Stimulated activated CD4-positive, alpha-beta T cell treated with anti-CD3 and anti-CD28 coated beads, Interleukin-15, amount 100 ng/mL, for 48 hours (primary cell): ENCODE data around the gene ABCG2.
A peak's percentile ranks its signal among the peaks of the same experiment; 100 is the strongest.
"Not testable (repeated sequence)": the region's sequence is repeated elsewhere in the genome, so short reads cannot be mapped to it uniquely, and the experiment has no call there.

Experiments
- DNase-seq, 2 donors: peaks; one replicate each; pipeline ENCODE4 v3.0.0-alpha.2; 2020; ENCODE audit warnings: low read depth in 2 of 2

ABCG2 gene

GRCh38 chr4:88166608-88167007, 8.2 kb upstream of the ABCG2 start:
- DNase-seq, result no peak

- DNase-seq, result no peak
Measured at GRCh38 chr4:88163336-88163735, 4.9 kb upstream of the ABCG2 start.

GRCh38 chr4:88162626-88163025, 4.2 kb upstream of the ABCG2 start:
- DNase-seq, result no peak

- no peak for DNase-seq
Measured at GRCh38 chr4:88159229-88159725, 838 bp upstream of the ABCG2 start.

GRCh38 chr4:88158038-88158488, 376 bp downstream of the ABCG2 start:
- peak in 1 of 2 donors; percentile 15 for DNase-seq

- not testable (repeated sequence) for DNase-seq
Measured at GRCh38 chr4:88152331-88152730, 6.1 kb downstream of the ABCG2 start.

GRCh38 chr4:88148560-88148959, 9.9 kb downstream of the ABCG2 start:
- no peak for DNase-seq

GRCh38 chr4:88147799-88148217, 10.6 kb downstream of the ABCG2 start:
- DNase-seq, result no peak

GRCh38 chr4:88146891-88147290, 11.5 kb downstream of the ABCG2 start:
- no peak for DNase-seq

GRCh38 chr4:88144866-88145300, 13.6 kb downstream of the ABCG2 start:
- no peak for DNase-seq

GRCh38 chr4:88144048-88144447, 14.4 kb downstream of the ABCG2 start:
- no peak for DNase-seq

- no peak for DNase-seq
Measured at GRCh38 chr4:88143504-88143903, 14.9 kb downstream of the ABCG2 start.

- DNase-seq, result no peak
Measured at GRCh38 chr4:88138561-88138960, 19.9 kb downstream of the ABCG2 start.

- DNase-seq, result no peak
Measured at GRCh38 chr4:88137112-88137511, 21.3 kb downstream of the ABCG2 start.

GRCh38 chr4:88136249-88136648, 22.2 kb downstream of the ABCG2 start:
- no peak for DNase-seq

- no peak for DNase-seq
Measured at GRCh38 chr4:88135356-88135663, 23.1 kb downstream of the ABCG2 start.

- DNase-seq, result no peak
Measured at GRCh38 chr4:88134536-88135355, 23.7 kb downstream of the ABCG2 start.

- no peak for DNase-seq
Measured at GRCh38 chr4:88134111-88134510, 24.3 kb downstream of the ABCG2 start.

- no peak for DNase-seq
Measured at GRCh38 chr4:88130544-88131305, 27.7 kb downstream of the ABCG2 start.

GRCh38 chr4:88130003-88130402, 28.4 kb downstream of the ABCG2 start:
- DNase-seq, result no peak

GRCh38 chr4:88122260-88122659, 36.2 kb downstream of the ABCG2 start:
- not testable (repeated sequence) for DNase-seq

GRCh38 chr4:88119943-88120342, 38.5 kb downstream of the ABCG2 start:
- DNase-seq, result no peak

- DNase-seq, result no peak
Measured at GRCh38 chr4:88115587-88115986, 42.9 kb downstream of the ABCG2 start.
